ENCODE measurements around the gene IGFBP5.

Gene IGFBP5

GRCh38 chr2:216635171-216635570 is 60.2 kb downstream of the IGFBP5 start:
- Histone ChIP-seq H3K4me3 (peak overlapping the region; percentile 99), H3K27ac (peak overlapping the region; percentile 63; the same call in 1 of the 2 replicates), H3K36me3 (ENCODE audit: insufficient read depth, low read length) (peaks cover 5% of the 10 kb centered on the region; the same call in 1 of the 2 replicates), H3K9me3 (ENCODE audit: low read depth, low read length) (no peaks in the 10 kb centered on the region), H3K9ac (ENCODE audit: insufficient read length) (peak overlapping the region; percentile 85)
- DNase-seq (ENCODE audit: low read depth, low spot score) = no peak
- TF ChIP-seq POLR2AphosphoS5 (IDR thresholded peaks at IDR 0.05; ENCODE audit: borderline replicate concordance, low read depth, low read length) (no peak), EZH2 (IDR thresholded peaks at IDR 0.05) (no peak), FOXP2 (optimal IDR thresholded peaks at IDR 0.05; ENCODE audit: control extremely low read depth, extremely low read length, insufficient read depth) (no peak)

DNA sequence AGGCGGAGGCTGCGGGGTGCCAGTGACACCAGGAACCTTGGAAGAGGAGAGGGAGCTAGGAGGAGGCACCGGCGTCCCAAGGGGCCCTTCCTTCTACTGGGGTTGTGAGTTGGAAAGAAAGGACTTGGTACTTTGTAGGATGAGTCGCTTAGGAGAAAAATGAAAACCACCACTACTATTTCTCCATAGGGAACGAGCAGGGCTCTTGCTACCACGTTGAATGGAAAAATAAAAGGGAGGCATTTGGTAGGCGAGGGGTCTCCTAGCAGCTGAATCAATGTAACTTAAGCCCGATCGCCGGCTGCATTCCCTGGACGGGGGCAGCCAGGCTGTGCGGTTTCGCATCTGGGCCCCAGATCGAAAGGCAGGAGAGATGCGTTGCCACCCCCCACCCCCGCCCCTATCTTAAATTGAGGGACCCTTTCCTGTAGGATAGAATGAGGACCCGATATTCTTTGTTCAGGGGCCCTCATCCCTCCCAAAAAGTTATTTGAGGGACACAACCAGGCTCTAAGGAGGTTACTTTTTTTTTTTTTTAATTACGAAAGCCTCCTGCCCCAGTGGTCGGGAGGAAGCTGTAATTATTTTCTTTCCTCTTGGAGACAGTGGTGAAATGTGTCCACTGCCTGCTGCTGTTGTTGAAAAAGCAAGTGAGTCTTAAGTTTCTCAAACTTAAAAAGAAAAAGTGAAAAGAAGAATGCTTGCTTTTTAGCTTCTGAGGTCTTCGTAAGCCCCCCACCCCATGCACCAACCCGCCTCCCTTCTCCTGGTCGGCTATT is 60.8 kb downstream of the IGFBP5 start:
- no peak for DNase-seq (ENCODE audit: low read depth, low spot score)
- H3K4me3 ChIP-seq = peak overlapping the region; percentile 99
- H3K9ac ChIP-seq (ENCODE audit: insufficient read length) = peak overlapping the region; percentile 85
- H3K27ac ChIP-seq = 0 out of 2 replicates have a peak overlapping the region, but pooled peaks have one; percentile 63
- TF ChIP-seq FOXP2 (optimal IDR thresholded peaks at IDR 0.05; ENCODE audit: control extremely low read depth, extremely low read length, insufficient read depth) = no peak
- no peak for TF ChIP-seq POLR2AphosphoS5 (IDR thresholded peaks at IDR 0.05; ENCODE audit: borderline replicate concordance, low read depth, low read length)
- no peak for TF ChIP-seq EZH2 (IDR thresholded peaks at IDR 0.05)
- H3K36me3 ChIP-seq (ENCODE audit: insufficient read depth, low read length) = no peaks in the 10 kb centered on the region
- H3K9me3 ChIP-seq (ENCODE audit: low read depth, low read length) = no peaks in the 10 kb centered on the region

DNA sequence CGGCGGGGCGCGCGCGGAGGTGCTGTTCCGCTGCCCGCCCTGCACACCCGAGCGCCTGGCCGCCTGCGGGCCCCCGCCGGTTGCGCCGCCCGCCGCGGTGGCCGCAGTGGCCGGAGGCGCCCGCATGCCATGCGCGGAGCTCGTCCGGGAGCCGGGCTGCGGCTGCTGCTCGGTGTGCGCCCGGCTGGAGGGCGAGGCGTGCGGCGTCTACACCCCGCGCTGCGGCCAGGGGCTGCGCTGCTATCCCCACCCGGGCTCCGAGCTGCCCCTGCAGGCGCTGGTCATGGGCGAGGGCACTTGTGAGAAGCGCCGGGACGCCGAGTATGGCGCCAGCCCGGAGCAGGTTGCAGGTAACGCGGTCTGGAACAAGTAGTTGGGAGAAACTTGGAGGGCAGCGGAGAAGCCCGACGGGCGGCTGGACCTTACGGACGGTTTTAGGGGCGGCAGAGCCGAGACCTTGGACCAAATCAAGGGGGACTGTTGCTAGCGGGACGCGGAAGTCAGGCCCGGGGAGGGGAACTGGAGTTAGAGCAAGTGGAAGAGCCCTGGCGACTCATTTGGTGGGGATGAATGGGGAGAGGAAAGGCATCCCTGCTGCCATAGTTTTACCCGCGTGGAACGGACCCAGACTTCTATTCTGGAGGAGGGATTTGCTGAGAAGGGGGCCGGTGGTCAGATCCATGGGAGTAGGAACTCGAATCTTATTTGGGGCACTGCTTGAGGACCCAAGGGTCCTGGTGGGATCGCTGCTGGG is 61.6 kb downstream of the IGFBP5 start:
- H3K27ac ChIP-seq = no peak overlapping the region
- DNase-seq (ENCODE audit: low read depth, low spot score) = no peak
- peak overlapping the region; percentile 85 for H3K9ac ChIP-seq (ENCODE audit: insufficient read length)

DNA sequence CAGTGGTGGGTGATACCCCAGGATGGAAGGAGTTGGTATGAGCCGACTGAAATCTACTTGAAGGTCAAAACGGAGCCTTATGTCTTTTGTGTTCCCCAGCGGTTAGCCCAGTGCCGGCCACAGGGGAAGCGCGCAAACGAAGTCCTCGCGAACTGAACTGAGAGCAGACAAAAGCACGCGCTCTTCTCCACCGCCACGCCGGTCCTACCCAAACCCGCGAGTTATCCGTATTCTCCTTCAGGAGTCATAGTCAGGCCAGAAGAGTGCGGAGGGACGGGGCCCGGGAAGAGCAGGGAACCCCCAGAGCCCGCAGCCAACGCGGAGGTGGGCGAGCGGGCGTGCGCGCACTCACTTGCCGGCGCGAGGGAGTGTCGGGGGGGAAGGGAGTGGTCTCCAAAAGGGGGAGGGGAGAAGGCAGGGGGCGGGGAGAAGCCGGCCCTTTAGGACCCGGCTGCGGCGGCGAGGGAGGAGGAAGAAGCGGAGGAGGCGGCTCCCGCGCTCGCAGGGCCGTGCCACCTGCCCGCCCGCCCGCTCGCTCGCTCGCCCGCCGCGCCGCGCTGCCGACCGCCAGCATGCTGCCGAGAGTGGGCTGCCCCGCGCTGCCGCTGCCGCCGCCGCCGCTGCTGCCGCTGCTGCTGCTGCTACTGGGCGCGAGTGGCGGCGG is 62.3 kb downstream of the IGFBP5 start, which contains the start of gene IGFBP2:
TSS of gene IGFBP2 (plus strand) at position 469 of the 664 bp plus-strand sequence. CDS start at position 573, 104 bp downstream.
- Histone ChIP-seq H3K9me3 (ENCODE audit: low read depth, low read length) (no peaks in the 10 kb centered on the region), H3K4me3 (peak within 1 kb of the TSS; percentile 99), H3K9ac (ENCODE audit: insufficient read length) (peak within 1 kb of the TSS; percentile 85), H3K36me3 (ENCODE audit: insufficient read depth, low read length) (no peaks in the 10 kb centered on the region), H3K27ac (no peak within 1 kb of the TSS)
- TF ChIP-seq FOXP2 (optimal IDR thresholded peaks at IDR 0.05; ENCODE audit: control extremely low read depth, extremely low read length, insufficient read depth) (no peak), POLR2AphosphoS5 (IDR thresholded peaks at IDR 0.05; ENCODE audit: borderline replicate concordance, low read depth, low read length) (peak; percentile 78)
- no peak for DNase-seq (ENCODE audit: low read depth, low spot score)

More for the DNA sequence above, 61.6 kb downstream of the IGFBP5 start:
- Histone ChIP-seq H3K36me3 (ENCODE audit: insufficient read depth, low read length) (no peaks in the 10 kb centered on the region), H3K9me3 (ENCODE audit: low read depth, low read length) (no peaks in the 10 kb centered on the region), H3K4me3 (peak overlapping the region; percentile 99)
- TF ChIP-seq POLR2AphosphoS5 (IDR thresholded peaks at IDR 0.05; ENCODE audit: borderline replicate concordance, low read depth, low read length) (no peak), FOXP2 (optimal IDR thresholded peaks at IDR 0.05; ENCODE audit: control extremely low read depth, extremely low read length, insufficient read depth) (no peak), EZH2 (IDR thresholded peaks at IDR 0.05) (no peak)

DNA sequence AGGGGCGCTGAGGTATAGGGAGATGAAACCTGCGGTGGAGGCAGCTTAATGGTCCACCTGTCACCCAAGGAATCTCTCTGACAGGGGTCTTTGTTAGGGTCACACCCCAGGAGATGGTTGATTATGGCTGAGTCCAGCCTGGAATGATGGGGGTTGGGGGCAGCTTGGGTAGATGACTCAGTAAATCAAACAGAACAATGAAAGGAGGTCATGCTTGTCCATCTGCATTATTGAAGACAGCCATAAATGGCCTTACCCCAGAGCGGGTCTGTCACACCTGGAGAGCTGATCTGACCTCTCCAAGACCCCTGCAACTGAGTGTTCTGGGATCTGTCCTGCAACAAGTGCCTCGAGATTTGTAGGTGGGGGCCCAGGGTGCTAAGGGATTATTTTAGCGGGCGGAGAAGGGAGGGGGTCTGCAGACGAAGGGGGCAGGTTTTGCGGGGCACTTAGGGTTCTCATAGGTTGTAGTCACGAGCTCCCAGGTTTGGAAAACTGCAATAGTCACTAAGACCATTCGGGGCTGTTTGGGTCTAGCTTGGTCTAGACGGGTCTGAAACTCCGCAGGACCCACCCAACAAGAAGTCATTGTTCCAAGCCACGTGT is 62.9 kb downstream of the IGFBP5 start:
- Histone ChIP-seq H3K36me3 (ENCODE audit: insufficient read depth, low read length) (no peaks in the 10 kb centered on the region), H3K27ac (no peak overlapping the region), H3K9me3 (ENCODE audit: low read depth, low read length) (no peaks in the 10 kb centered on the region), H3K9ac (ENCODE audit: insufficient read length) (no peak overlapping the region), H3K4me3 (peak overlapping the region; percentile 78)
- TF ChIP-seq FOXP2 (optimal IDR thresholded peaks at IDR 0.05; ENCODE audit: control extremely low read depth, extremely low read length, insufficient read depth) (no peak), EZH2 (IDR thresholded peaks at IDR 0.05) (no peak), POLR2AphosphoS5 (IDR thresholded peaks at IDR 0.05; ENCODE audit: borderline replicate concordance, low read depth, low read length) (no peak)
- DNase-seq (ENCODE audit: low read depth, low spot score) = no peak

DNA sequence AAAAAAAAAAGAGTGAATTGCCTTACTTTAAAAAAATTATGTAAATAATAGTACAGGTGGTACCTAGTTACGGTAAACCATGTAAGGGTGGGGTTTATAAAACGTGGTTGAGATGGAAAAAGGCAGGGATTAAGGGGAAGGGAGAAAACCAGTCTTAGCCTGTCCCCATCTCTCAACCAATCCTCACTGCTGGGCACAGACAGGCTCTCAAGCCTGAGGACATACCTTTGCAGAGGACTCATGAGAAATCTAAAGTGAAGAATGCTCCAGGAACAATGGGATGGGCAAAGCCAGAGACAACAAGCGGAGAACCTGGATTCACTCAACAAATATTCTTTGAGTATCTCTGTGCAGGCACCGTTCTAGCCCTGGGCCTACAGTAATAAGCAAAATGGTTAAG is 65.6 kb downstream of the IGFBP5 start:
- Histone ChIP-seq H3K27ac (no peak overlapping the region), H3K9me3 (ENCODE audit: low read depth, low read length) (no peaks in the 10 kb centered on the region), H3K4me3 (no peak overlapping the region), H3K36me3 (ENCODE audit: insufficient read depth, low read length) (no peaks in the 10 kb centered on the region), H3K9ac (ENCODE audit: insufficient read length) (no peak overlapping the region)
- DNase-seq (ENCODE audit: low read depth, low spot score) = no peak
- no peak for TF ChIP-seq EZH2 (IDR thresholded peaks at IDR 0.05)
- no peak for TF ChIP-seq FOXP2 (optimal IDR thresholded peaks at IDR 0.05; ENCODE audit: control extremely low read depth, extremely low read length, insufficient read depth)
- no peak for TF ChIP-seq POLR2AphosphoS5 (IDR thresholded peaks at IDR 0.05; ENCODE audit: borderline replicate concordance, low read depth, low read length)

DNA sequence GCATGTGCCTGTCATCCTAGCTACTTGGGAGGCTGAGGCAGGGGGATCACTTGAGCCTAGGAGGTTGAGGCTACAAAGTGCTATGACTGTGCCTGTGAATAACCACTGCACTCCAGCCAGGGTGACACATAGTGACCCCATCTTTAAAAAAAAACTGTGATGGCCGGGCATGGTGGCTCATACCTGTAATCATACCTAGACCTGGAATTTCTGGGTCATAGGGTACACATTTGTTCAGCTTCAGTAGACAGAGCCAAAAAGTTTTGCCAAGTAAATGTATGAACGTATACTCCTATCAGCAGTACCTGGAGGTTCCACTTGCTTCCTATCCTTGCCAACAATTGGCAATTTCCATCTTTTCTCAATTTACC is 68.5 kb downstream of the IGFBP5 start:
- H3K27ac ChIP-seq = no peak overlapping the region
- TF ChIP-seq EZH2 (IDR thresholded peaks at IDR 0.05) (no peak), FOXP2 (optimal IDR thresholded peaks at IDR 0.05; ENCODE audit: control extremely low read depth, extremely low read length, insufficient read depth) (no peak), POLR2AphosphoS5 (IDR thresholded peaks at IDR 0.05; ENCODE audit: borderline replicate concordance, low read depth, low read length) (no peak)
- no peaks in the 10 kb centered on the region for H3K36me3 ChIP-seq (ENCODE audit: insufficient read depth, low read length)
- DNase-seq (ENCODE audit: low read depth, low spot score) = no peak
- no peak overlapping the region for H3K9ac ChIP-seq (ENCODE audit: insufficient read length)
- H3K4me3 ChIP-seq = no peak overlapping the region
- H3K9me3 ChIP-seq (ENCODE audit: low read depth, low read length) = no peaks in the 10 kb centered on the region

Measured in SK-N-MC (cell line).